Rectal smooth muscle tissue (tissue), 1 donor: Measurements from ENCODE around the gene EDIL3.

Experiments used
- H3K27ac ChIP-seq: one replicate; pipeline ENCODE4 v1.7.0; 2013; ENCODE audit warnings: low read depth, low read length, inconsistent platforms
- H3K27me3 ChIP-seq: one replicate; pipeline ENCODE4 v1.7.0; 2013; ENCODE audit warnings: low read length; ENCODE audit not compliant: control insufficient read depth, insufficient read depth
- H3K36me3 ChIP-seq: one replicate; pipeline ENCODE4 v1.7.0; 2013; ENCODE audit warnings: low read length; ENCODE audit not compliant: control insufficient read depth, insufficient read depth
- H3K4me1 ChIP-seq: one replicate; pipeline ENCODE4 v1.7.0; 2013; ENCODE audit warnings: low read length; ENCODE audit not compliant: control insufficient read depth, insufficient read depth
- H3K4me3 ChIP-seq: one replicate; pipeline ENCODE4 v1.7.0; 2013; ENCODE audit warnings: low read length
- H3K9ac ChIP-seq: one replicate; pipeline ENCODE4 v1.7.0; 2013; ENCODE audit warnings: low read length

EDIL3 gene

DNA sequence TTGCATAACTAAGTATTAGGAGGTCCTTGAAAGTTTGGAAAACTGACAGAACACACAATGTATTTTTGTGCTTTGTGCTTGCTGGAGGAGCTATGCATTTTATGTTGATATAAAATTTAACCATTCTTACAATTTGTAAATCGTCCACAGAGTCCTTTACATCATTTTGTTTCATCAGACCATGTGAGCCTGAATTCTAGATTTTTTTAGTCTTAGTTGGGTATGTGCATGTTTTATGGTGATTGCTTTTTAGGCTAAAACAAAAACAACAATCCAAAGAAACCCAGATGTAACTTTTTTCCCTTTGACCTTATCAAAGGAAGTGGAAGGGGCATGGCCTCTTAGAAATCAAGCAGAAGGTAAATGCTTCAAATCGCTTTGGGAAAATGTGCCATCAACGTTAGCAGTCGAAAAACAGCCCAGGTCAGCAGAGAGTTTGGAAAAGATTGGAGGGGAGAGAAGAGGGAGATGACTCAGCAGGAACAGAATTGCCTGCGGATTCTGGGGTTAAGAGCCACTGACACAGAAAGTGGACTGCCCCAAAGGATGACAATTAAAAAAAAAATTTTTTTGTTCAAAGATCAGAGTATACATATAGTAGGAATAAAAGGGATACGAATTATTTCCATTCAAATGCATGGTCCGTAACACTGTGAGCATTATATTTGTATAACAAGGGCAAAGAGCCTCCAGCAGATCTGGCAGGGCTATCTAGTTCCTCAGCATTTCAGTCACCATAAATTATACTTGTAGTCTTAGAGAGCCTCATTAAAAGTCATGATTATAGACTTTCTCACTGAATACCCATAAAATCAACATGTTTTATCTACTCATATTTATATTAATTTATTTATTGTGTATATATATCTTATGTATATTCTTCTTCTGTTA lies 410.5 kb downstream of the EDIL3 start:
- Histone ChIP-seq H3K27ac (no peak overlapping the region), H3K4me1 (no peaks in the 10 kb centered on the region), H3K4me3 (no peak overlapping the region), H3K9ac (no peak overlapping the region), H3K36me3 (no peaks in the 10 kb centered on the region), H3K27me3 (no peaks in the 10 kb centered on the region)

DNA sequence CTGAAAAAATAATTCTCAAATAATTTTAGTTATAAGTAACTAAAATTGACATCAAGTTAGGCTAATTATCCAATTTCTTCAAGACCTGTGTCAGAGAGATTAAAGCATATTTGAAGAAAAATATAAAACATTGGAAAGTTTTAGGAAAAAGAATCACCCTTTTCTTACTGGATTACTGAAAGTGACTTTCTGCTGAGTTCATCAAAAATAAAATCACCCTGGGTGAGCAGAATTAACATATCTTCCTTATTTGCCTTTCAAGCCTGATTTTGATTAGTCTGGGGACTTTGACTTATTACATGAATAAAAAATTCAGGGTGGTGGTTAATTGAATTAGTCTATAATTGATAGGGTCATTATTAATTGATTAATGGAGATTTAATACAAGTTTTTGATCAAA lies 411.8 kb downstream of the EDIL3 start:
- H3K27ac ChIP-seq: no peak overlapping the region
- H3K36me3 ChIP-seq: no peaks in the 10 kb centered on the region
- H3K4me1 ChIP-seq: no peaks in the 10 kb centered on the region
- no peak overlapping the region for H3K4me3 ChIP-seq
- H3K9ac ChIP-seq: no peak overlapping the region
- H3K27me3 ChIP-seq: no peaks in the 10 kb centered on the region

DNA sequence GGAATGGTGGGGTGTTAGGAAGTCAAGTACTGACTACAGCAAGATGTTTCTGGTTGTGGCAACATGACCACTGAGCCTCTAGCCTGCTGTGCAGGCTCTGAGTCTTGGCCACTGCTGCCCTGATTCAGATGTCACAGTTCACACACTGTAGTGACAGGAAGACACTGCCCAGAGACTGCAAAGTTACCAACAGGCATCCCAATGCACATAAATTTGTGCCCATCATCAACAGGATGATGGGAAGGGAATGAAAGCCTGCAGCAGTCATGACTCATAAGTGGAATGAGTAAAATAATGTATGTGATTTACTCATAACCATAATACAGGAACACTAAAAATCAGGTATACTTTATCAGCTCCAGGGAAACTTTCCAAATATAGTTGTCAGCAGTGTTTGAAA lies 412.4 kb downstream of the EDIL3 start:
- H3K27me3 ChIP-seq: no peaks in the 10 kb centered on the region
- H3K9ac ChIP-seq: no peak overlapping the region
- no peaks in the 10 kb centered on the region for H3K36me3 ChIP-seq
- H3K27ac ChIP-seq: no peak overlapping the region
- no peaks in the 10 kb centered on the region for H3K4me1 ChIP-seq
- no peak overlapping the region for H3K4me3 ChIP-seq

DNA sequence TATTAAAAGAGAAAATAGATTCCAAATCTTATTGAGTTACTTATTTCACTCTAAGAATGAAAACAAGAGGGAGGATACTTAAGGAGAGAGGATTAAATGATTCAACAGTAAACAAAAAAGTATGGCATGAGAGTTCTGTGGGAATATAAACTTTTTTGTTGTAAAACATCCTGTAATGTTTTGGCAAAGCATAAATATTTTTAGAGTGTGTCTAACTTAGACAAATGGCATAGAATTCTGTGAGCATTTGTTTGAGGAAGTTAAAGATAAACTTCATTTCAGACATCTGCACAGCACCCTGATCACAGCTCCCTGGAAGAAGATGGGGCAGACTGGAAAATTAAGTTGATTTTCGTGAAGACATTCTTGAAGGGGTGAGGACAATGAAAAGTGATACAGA lies 417.3 kb downstream of the EDIL3 start:
- H3K9ac ChIP-seq: no peak overlapping the region
- no peaks in the 10 kb centered on the region for H3K27me3 ChIP-seq
- H3K27ac ChIP-seq: no peak overlapping the region
- H3K36me3 ChIP-seq: no peaks in the 10 kb centered on the region
- no peak overlapping the region for H3K4me3 ChIP-seq
- no peaks in the 10 kb centered on the region for H3K4me1 ChIP-seq

DNA sequence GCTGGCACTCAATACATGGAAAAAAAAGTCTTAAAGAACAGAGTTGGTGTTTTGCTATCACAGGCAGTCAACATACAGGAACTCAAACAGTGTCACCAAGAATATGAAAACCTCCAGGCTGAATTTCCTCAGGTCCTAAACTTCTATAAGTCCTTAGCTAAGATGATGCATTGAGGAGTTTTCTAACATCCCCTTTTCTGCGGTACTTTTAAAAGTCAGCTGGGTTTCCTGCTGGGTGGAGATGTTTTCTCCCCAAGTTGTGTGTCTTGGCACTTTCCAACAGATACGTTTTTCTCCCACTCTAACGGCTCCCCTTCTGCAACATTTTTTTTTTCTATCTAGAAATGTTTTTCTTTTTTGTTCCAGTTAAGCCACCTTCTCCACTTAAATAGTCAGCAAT lies 419.2 kb downstream of the EDIL3 start:
- Histone ChIP-seq H3K4me1 (no peaks in the 10 kb centered on the region), H3K27ac (no peak overlapping the region), H3K4me3 (no peak overlapping the region)

DNA sequence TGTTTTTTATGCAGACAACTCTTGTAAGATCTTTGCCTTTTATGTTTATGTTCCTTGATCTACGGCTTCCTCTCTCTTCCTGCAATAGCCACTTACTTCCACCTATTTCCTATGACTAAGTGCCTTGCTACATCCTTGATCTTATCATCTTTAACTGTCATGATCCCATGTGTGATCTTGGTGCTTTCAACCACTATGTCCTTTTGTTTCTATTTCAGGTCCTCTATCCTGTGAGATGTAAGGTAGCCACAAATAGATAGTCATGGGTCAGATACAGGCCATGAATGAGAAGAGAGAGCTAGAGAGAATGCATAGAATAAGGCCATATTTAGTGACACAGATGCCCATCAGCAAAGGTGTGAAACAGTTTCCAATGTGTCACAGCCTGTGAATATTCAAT lies 420.4 kb downstream of the EDIL3 start:
- H3K36me3 ChIP-seq: no peaks in the 10 kb centered on the region

More for the DNA sequence above, 419.2 kb downstream of the EDIL3 start:
- no peaks in the 10 kb centered on the region for H3K27me3 ChIP-seq
- H3K36me3 ChIP-seq: no peaks in the 10 kb centered on the region
- no peak overlapping the region for H3K9ac ChIP-seq

DNA sequence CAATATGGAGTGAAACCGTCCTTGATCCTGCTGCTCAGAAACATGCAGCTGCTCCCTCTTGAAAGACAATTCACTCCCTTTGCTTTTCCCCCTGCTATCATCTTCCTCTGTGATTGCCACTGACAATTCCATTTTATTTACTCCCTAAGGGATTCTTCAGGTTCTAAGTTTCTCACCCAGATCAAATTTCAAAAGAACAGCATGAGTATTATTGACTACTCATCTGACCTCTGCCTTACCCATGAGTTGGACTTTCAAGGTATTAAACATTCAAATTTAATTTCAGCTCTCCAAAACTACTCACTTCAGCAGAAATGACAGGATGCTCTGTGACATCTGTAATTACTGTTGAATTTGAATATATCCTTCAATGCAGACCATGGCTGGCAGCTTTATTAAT lies 427.5 kb downstream of the EDIL3 start:
- H3K9ac ChIP-seq: no peak overlapping the region
- no peak overlapping the region for H3K4me3 ChIP-seq
- no peaks in the 10 kb centered on the region for H3K4me1 ChIP-seq
- H3K27ac ChIP-seq: no peak overlapping the region
- H3K36me3 ChIP-seq: no peaks in the 10 kb centered on the region
- no peaks in the 10 kb centered on the region for H3K27me3 ChIP-seq

More for the DNA sequence above, 420.4 kb downstream of the EDIL3 start:
- no peak overlapping the region for H3K4me3 ChIP-seq
- H3K9ac ChIP-seq: no peak overlapping the region
- H3K27ac ChIP-seq: no peak overlapping the region
- no peaks in the 10 kb centered on the region for H3K4me1 ChIP-seq
- H3K27me3 ChIP-seq: no peaks in the 10 kb centered on the region

DNA sequence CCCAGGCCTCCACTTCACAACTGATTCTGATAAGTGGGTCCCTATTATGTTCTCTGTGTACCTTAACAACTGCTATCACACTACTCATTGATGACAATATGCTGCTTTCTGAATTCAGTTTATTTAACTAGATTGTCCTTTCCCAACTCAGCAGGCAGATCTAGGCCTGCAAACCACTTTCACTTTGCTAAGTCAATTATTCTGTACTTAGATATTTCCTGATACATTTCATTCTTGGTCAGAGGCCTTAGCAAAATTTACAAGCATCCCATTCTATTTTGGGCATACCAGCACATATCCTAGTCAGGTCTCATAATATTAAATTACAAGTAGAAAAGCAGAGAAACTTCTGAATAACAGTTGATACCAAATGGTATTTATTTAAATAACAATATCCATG lies 428.3 kb downstream of the EDIL3 start:
- Histone ChIP-seq H3K4me3 (no peak overlapping the region), H3K27ac (no peak overlapping the region), H3K27me3 (no peaks in the 10 kb centered on the region), H3K4me1 (no peaks in the 10 kb centered on the region), H3K36me3 (no peaks in the 10 kb centered on the region), H3K9ac (no peak overlapping the region)

DNA sequence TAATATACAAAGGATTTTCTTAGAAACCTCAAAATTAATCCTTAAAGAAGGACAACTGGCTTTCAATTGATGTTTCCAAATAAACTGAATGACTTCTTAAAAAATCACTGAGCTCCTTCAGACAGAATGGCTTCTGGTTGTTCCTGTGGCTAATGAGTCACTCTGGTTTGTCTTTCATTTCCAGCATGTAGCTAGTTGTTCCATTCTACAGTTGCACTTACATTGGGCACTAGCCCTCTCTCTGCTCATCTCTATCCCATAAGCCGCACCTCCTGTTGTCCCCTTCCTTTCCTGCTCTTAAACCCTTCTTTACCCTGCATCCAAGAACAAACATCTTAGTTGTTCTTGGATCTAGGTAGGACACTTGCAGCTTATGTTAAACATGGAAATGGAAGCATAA lies 428.8 kb downstream of the EDIL3 start:
- H3K9ac ChIP-seq: no peak overlapping the region
- no peaks in the 10 kb centered on the region for H3K27me3 ChIP-seq
- no peaks in the 10 kb centered on the region for H3K36me3 ChIP-seq
- H3K4me1 ChIP-seq: no peaks in the 10 kb centered on the region
- no peak overlapping the region for H3K27ac ChIP-seq
- no peak overlapping the region for H3K4me3 ChIP-seq

DNA sequence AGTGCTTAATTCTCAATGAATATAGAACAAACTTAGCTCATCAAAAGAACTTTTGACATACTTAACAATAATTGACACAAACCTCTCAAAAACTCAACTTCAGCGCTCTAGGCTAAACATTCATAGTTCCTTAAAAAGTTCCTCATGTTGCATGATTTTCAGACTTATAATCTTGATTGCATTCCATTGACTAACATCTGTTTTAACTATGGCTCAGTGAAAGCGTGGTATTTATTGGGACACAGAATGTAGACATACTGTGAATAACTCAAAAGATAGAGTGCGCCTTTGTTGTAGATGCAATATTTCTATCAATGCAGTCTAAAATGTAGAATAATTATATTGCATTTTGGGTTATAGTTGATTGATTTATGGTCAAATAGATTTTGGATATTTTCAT lies 436.9 kb downstream of the EDIL3 start:
- Histone ChIP-seq H3K27ac (no peak overlapping the region), H3K36me3 (no peaks in the 10 kb centered on the region), H3K27me3 (no peaks in the 10 kb centered on the region), H3K9ac (no peak overlapping the region), H3K4me1 (no peaks in the 10 kb centered on the region), H3K4me3 (no peak overlapping the region)

DNA sequence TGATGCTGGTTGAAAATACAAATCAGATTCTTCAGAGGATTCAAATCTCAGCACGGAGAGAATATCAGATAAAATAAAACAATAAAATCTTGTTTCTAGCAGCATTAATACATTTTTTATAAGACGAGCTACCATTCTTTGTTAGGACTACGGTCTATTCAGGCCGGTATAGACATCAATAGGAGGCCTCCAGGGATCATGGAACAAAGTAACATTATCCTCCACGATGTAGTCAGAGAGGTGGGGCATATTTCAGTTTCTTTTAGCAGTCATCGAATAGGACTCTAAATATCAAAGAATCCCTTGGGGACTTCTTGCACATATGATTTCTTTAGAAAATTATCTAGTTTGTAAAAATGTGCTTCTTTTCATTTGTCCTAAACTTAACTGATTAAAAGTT lies 438.2 kb downstream of the EDIL3 start:
- Histone ChIP-seq H3K27ac (no peak overlapping the region), H3K4me1 (no peaks in the 10 kb centered on the region), H3K4me3 (no peak overlapping the region), H3K36me3 (no peaks in the 10 kb centered on the region), H3K9ac (no peak overlapping the region), H3K27me3 (no peaks in the 10 kb centered on the region)

DNA sequence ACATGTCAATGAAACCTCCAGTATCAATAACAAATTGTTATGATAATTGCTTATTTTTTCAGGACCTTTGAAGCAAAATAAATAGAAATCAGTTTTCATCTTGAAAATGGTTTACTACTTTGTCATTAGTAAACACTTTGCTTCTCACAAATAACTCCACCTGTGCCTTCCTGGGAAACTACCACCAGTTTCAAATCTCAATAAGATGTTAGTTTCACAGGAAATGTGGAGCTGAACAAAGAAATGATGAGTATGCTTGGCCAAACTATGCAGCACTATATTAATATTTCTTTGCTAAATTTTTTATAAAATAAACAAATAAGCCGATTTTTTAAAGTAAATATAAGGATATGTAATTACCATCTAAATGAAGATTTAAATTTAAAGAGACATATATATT lies 442.5 kb downstream of the EDIL3 start:
- Histone ChIP-seq H3K9ac (no peak overlapping the region), H3K36me3 (no peaks in the 10 kb centered on the region), H3K27me3 (no peaks in the 10 kb centered on the region), H3K4me1 (no peaks in the 10 kb centered on the region), H3K4me3 (no peak overlapping the region), H3K27ac (no peak overlapping the region)

DNA sequence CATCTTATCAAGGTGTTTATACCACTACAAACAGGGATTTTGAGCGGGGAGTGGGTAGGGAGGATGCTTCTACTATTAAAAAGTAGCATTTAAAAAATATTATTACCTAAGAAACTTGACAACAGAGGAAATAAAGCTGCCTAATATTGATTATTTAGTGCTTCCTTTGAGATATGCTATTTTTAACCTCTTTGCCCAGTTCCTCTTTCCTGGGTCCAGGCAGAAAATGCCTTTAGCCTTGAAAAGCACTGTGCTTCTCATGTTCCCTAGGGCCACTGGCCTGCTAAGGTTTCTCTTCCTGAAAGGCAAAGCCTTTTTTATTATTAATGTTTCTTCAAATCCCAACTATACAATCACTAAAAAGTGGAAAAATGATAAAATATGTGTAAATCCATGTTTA lies 446.8 kb downstream of the EDIL3 start:
- Histone ChIP-seq H3K4me3 (no peak overlapping the region), H3K9ac (no peak overlapping the region), H3K27ac (no peak overlapping the region), H3K4me1 (no peaks in the 10 kb centered on the region), H3K27me3 (no peaks in the 10 kb centered on the region), H3K36me3 (no peaks in the 10 kb centered on the region)
